T-helper 1 cell (primary cell): Measurements from ENCODE around the gene U2AF2.

Experiments
- DNase-seq, 5 donors: peaks; one replicate each; pipeline ENCODE4 v3.0.0-alpha.2; 2012 to 2020
- total RNA-seq, 4 donors: gene quantifications; one replicate each; lab custom pipeline; 2026; lab: John Stamatoyannopoulos, UW

The U2AF2 gene
- total RNA-seq, result 129 to 168 (median 143) reads per million in 4 donors

DNA sequence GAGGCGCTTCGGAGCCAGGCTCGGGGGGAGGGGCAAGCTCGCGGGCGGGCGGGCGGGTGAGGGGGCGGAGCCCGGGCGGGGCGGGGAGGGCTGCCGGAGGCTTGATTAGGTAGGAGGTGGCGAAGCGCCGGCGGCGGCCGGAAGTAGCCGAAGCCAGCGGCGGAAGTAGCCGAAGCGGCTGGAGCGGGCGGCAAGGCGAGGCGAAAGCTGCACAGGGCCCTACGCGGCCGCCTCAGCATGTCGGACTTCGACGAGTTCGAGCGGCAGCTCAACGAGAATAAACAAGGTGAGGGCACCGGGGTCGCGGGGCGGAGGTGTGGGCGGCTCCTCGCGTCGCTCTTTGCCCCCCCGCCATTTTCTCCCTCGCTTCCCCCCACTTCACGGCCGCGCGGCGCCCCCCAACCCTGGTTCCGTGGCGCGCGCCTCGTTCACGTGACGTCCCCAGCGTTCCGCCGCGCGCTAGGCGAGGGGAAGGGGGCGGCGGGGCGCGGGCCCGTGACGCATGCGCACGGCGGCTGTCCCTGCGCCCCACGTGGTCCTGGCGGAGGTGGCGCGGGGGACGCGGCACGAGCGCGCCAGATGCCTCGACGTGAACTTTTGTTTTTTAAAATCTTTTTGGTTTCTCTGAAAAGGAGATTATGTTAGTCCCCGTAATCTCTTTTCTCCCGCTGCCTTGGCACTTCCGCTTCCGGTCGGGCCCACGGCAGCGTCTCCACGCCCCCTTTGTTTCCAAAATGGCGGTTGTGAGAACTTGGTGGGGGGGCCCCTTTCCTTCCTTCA, at the start of gene U2AF2:
Gene U2AF2, plus strand, starts transcription at position 168 of the 780 bp plus-strand sequence. Its CDS starts 70 bp downstream, at position 238.
- DNase-seq, result peak; percentile 93 to 98 (median 96)

DNA sequence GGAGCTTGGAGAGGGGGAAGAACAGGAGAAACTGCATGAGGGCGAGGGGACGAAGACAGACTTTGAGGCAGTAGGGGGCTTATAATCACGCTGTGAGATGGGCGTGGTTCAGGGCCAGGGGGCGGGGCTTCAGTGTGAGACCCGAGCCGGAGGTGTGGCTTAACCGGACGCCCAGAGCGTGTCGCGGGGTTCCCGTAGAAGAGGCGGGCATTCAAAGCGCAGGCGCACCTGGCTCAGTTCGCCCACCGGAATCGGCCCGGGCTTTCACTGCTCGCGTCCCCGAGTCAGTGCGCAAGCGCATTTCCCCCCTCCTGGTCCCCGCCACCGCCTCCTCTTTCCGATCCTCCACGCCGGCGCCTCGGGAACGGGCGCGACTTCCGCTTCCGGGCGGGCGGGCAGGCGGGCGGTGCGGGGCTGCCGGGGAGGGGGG, 49.6 kb upstream of the U2AF2 start:
- peak; percentile 98 to 99 (median 98) for DNase-seq

DNA sequence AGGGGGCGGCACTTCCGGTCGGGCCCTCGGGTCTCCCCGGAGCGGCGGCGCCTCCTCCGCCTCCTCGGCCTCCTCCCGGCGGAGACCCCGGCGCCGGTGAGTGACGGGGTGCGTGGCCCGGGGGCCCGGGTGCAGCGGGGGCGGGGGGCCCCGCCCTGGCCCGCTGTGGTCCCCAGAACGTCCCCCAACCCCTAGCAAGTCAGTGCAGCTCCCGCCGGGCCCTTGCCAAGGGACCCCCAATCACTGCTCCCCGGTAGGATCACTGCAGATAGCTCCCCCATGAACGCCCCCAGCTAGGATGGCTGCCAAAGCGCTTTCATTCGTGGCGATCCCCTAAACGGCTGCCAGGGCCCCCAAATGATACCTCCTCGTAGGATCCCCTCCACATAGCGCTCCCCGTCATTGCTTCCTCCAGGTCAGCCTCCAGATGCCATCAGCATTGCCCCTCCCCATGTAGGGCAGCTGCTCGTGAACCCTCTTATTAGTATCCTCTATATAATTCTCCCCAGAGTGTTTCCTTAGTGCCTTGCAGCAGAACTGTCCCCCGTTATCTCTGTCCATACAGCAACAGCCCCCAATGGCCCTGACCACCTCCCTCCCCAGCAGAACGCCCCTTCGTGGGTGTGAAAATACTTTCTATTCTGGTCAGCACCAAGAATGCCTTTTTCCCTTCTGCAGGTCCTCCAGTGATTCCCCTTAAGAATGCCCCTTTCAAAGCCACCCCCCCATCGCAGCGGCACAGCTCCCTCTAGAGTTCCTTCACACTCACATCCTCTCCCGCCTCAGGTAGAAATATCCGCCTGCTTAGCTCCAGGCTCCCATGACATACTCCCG, 49.0 kb upstream of the U2AF2 start, which contains the start of gene ZNF865:
Gene ZNF865, plus strand, starts transcription at position 11 of the 834 bp plus-strand sequence. CDS start 7,972 bp downstream, outside the sequence.
- peak; percentile 52 to 73 (median 62) for DNase-seq

DNA sequence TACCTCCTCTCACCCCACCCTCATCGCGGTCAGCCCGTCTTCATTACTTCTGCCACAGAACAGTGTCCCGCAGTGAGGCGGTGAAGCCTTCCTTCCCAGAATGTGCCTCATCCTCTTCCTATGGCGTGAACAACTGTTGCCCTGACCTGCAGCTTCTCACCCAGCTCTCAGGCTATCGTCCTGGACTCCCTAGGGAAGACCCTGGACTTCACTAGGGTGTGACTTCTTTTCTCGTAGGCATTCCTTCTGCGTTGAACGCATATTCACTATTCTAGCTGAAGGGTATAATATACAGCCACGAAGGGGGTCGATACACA, 48.4 kb upstream of the U2AF2 start:
- no peak for DNase-seq

DNA sequence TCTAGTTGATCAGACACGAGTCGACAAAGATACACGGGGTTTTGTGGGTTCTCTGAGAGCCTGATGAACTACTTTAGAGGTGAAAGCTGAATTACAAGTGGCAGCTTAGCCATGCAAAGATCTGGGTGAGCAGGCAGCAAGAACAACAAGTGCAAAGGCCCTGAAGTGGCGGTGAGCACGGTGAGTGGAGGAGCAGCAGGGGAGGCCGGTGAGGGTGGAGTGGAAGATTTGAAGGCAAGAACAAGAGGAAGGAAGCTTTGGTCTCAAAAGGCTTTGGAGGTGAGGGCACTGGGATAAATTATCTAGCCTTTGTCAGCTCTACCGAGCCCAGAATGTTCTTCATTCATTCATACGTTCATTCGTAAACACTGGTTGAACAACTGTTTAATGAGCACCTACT, 48.0 kb upstream of the U2AF2 start:
- no peak for DNase-seq

DNA sequence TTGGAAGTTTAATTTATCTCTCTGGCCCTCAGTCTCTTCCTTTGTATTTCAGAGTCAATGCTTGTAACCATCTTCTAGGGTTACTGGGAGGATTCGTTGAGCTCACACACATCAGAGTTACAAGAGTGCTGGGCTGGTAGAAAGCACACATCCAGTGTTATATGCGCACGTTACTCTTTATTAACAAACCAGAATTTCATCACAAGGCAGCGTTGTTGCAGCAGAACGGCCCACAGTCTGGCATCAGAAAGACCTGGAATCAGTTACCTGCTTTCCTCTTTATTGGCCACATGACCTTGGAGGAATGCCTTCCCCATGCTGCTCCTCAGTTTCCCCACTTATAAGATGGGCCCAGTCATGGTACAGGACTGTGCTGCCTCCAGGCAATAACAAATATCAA, 45.5 kb upstream of the U2AF2 start:
- DNase-seq, result no peak

DNA sequence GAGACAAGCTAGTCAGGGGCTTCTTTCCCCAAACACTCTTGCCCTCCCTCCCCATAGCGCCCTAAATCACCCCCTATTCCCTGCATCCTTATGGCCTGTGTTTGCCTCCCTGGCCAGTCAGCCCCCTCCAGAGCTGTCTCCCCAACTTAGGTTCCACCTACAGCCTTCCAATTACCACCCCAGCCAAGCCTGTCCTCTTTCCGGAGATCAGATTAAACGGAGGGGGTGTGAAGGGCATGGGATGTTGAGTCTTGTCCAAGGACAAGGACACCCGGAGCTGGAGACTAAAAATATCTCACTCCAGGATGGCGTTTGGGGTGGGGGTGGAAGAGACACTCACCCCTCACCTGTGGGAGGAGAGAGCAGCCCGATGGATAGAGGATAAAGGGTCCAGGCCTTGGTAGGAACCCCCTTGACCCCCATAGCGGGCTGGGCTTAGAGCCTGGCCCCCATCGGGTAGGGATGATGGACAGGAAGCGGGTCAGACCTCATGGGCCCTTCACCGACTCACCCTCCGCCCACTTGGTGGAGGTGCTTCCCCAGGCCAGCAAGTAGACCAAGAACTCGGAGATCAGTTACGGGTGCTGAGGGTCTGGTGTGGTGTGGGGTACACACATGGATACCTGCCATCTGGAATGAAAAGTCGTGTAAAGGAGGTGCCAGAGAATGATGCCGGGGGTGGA, 43.4 kb upstream of the U2AF2 start:
- no peak for DNase-seq

DNA sequence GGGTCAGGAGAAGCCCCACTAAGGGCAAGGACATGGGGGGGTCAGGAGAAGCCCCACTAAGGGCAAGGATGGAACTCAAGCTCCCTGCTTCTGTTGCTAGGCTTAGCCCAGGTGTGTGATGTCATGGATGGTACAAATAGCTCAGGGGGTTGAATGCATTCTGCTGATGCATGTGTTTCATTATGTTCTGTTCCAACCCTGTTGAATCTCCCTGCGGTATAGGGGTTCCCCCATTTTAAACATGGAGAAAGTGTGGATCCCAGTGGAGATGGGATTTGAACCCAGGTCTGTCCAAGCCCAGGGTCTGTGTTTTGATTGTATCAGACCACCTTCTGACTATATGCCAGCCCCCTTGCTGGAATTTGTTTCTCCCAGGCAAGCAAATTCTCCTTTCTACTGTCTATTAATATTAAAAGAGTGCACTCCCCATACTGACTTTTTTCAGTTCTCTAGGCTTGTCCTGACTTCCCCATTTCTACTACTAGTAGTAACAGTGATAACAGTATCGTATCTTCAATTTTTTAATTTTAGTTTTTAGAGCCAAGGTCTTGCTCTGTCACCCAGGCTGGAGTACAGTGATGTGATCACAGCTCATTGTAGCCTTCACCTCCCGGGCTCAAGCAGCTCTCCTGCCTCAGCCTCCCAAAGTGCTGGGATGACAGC, 42.7 kb upstream of the U2AF2 start:
- DNase-seq, result no peak

DNA sequence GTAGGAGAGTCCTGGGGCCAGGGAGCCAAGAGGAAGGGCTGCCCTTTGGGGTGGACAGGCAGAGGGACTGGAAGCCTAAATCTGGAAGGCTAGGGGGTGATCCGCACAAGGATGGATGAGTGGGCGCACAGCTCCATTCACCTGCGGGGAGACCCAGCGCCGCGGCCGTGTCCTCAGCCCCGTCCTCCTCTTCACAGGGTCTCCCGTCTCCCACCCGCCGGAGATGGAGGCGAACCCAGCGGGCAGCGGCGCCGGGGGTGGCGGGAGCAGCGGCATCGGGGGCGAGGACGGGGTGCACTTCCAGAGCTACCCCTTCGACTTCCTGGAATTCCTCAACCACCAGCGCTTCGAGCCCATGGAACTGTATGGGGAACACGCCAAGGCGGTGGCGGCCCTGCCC, 41.4 kb upstream of the U2AF2 start:
- no peak for DNase-seq

DNA sequence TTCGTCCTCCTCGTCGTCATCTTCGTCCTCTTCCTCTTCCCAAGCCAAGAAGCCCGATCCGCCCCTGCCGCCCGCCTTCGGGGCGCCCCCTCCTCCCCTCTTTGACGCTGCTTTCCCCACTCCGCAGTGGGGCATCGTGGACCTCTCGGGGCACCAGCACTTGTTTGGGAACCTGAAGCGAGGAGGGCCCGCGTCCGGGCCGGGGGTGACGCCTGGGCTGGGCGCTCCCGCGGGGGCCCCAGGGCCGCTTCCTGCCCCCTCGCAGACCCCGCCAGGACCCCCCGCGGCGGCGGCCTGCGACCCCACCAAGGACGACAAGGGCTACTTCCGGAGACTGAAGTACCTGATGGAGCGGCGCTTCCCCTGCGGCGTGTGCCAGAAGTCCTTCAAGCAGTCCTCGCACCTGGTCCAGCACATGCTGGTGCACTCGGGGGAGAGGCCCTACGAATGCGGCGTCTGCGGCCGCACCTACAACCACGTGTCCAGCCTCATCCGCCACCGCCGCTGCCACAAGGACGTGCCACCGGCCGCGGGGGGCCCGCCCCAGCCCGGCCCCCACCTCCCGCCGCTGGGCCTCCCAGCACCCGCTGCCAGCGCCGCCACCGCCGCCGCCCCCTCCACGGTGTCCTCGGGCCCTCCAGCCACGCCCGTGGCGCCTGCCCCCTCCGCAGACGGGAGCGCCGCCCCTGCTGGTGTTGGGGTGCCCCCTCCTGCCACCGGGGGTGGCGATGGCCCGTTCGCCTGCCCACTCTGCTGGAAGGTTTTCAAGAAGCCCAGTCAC, 40.7 kb upstream of the U2AF2 start:
- no peak for DNase-seq

DNA sequence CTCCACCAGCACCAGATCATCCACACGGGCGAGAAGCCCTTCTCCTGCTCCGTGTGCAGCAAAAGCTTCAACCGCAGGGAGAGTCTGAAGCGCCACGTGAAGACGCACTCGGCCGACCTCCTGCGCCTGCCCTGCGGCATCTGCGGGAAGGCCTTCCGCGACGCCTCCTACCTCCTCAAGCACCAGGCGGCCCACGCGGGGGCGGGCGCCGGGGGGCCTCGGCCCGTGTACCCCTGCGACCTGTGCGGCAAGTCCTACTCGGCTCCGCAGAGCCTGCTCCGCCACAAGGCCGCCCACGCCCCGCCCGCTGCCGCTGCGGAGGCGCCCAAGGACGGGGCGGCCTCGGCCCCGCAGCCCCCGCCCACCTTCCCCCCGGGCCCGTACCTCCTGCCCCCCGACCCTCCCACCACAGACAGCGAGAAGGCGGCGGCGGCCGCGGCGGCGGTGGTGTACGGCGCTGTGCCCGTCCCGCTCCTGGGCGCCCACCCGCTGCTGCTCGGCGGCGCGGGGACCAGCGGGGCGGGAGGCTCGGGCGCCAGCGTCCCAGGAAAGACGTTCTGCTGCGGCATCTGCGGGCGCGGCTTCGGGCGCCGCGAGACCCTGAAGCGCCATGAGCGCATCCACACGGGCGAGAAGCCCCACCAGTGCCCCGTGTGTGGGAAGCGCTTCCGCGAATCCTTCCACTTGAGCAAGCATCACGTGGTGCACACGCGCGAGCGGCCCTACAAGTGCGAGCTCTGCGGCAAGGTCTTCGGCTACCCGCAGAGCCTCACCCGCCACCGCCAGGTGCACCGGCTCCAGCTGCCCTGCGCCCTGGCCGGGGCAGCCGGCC, 39.9 kb upstream of the U2AF2 start:
- no peak for DNase-seq

DNA sequence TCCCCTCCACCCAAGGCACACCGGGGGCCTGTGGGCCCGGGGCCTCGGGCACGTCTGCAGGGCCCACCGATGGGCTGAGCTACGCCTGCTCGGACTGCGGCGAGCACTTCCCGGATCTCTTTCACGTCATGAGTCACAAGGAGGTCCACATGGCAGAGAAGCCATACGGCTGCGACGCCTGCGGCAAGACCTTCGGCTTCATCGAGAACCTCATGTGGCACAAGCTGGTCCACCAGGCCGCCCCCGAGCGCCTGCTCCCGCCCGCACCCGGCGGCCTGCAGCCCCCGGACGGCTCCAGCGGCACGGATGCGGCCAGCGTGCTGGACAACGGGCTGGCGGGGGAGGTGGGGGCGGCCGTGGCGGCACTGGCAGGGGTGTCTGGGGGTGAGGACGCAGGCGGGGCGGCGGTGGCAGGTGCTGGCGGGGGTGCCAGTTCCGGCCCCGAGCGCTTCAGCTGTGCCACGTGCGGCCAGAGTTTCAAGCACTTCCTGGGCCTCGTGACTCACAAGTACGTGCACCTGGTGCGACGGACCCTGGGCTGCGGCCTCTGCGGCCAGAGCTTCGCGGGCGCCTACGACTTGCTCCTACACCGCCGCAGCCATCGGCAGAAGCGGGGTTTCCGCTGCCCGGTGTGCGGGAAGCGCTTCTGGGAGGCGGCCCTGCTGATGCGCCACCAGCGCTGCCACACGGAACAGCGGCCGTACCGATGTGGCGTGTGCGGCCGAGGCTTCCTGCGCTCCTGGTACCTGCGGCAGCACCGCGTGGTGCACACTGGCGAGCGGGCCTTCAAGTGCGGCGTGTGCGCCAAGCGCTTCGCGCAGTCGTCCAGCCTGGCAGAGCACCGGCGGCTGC, 39.1 kb upstream of the U2AF2 start:
- DNase-seq, result no peak

DNA sequence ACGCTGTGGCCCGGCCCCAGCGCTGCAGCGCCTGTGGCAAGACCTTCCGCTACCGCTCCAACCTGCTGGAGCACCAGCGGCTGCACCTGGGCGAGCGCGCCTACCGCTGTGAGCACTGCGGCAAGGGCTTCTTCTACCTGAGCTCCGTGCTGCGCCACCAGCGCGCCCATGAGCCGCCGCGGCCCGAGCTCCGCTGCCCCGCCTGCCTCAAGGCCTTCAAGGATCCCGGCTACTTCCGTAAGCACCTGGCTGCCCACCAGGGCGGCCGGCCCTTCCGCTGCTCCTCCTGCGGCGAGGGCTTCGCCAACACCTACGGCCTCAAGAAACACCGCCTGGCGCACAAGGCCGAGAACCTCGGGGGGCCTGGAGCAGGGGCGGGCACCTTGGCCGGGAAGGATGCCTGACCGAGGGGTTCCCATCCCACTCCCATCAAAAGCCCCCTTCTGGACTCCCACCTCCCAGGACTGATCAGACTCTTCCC, 38.4 kb upstream of the U2AF2 start:
- DNase-seq, result no peak

DNA sequence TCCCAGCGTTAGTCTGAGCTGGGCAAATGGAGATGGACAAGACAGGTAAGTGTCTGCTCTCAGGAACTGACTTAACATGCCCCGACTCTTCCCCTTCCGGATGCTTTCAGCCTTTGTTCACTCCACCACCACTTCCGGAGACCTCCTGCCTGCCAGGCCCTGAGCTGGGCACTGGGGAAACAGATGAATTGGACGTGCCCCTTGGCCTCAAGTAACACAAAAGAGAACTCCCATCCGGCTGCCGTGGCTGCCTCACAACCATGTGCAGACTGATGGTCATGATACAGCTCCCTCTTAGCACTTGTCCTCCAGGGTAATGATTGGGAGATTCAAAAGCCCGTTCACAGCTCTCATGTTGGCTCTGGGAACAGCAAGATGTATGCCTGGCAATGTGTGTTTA, 37.4 kb upstream of the U2AF2 start:
- DNase-seq, result no peak

DNA sequence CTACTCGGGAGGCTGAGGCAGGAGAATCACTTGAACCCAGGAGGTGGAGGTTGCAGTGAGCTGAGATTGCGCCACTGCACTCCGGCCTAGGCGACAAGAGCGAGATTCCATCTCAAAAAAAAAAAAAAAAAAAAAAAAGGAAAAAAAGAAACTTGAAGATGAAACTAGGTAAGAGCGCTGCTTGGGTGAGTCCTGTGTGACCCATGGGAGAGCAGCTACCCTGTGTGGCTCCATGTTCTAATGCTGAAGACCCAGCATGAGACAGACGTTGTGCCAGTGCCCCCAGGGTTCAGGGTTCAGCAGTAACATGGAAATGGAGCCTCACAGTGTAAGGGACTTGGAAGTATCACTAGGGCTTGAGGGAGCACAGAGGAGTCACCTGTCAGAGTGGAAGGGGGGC, 36.4 kb upstream of the U2AF2 start:
- DNase-seq, result no peak

DNA sequence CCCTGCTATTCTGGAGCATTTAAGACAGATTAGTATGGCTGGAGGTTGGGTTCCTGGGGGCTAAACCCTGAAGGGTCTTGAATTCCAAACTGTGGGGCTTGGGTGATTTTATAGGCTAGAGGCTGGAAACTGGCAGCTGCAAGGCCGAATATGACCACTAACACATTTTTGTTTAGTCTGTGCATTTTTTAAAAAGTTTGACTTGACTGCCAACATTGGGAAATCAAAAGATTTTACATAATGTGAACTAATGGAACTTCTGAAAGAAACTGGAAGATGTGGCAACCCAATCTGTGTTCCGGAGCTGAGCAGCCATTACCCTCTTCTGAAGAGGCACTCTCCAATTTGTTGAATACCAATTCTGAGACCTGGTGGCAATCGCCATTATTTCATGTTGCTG, 35.5 kb upstream of the U2AF2 start:
- no peak for DNase-seq

DNA sequence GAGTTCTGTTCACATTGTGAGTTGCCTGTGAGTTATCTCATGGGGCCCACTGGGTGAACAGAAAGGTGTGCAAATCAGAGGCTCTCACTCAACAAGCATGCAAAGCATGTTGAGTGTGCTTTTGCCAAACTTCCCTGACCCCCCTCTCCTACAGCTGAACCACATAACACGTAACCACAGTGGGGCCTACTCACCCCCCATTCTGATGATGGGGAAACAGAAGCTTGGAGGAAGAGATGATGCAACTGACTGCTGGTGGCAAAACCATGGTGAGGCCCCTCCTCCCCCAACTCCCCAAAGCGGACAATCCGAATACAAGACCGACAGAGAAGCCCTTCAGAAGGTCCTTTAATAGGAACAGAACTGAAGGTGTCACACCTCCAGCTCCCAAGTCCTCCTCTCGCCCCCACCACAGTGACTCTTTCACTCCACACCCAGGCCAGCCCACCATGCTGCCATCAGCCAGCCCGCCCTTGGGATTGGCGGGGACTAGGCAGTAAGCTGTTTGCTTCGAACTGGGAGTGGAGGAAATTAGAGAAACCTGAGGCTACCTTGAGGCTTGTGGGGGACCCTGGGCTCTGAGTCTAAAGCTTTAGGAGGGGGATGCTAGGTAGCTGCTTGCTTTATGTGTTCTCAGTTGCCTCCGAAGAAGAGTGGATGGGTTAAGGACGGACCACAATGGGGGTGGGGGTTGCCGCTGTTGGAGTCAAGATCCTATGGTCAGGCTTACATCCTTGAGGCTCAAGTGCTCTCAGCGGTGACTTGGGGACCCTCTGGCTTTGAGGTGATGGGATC, 34.2 kb upstream of the U2AF2 start:
- peak in 1 of 5 donors; percentile 24 for DNase-seq

DNA sequence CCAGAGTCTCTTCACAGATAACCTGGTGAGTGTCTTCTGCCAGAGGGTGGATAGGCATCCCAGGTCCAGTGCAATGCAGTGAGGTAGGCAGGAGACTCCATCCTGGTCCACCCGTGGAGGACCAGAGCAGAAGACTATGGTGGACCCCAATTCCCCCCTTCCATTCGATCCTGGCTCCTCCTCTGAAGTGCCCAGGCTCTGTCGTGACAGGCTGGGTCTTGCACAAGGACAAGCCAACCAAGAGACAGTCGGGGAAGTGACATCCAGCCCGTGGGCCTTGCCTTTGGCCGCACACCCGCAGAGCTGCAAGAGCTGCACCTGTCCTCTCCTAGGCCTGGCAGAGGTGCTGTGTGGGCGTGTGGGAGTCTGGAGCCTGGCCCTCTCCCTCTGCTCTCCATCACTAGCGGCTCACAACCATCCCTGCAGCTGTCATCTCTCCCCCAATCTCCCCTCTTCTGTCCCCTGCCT, 33.6 kb upstream of the U2AF2 start:
- DNase-seq, result no peak
